Peyer's patch (tissue), 4 donors: ENCODE data around the gene LYPD6B. TPM values are rescaled to one million over a fixed set of nuclear protein-coding genes. Genes with fewer than 3 reads are reported as not detected.

Experiments
- DNase-seq, 3 donors: peaks; one replicate each; pipeline ENCODE4 v3.0.0-alpha.2; 2017 to 2019
- H3K27ac ChIP-seq, 4 donors: fragments of 200-600 bp; sonication (generic); one replicate each; pipeline ENCODE4 v1.5.1; 2016 to 2019
- H3K27me3 ChIP-seq, 2 donors: fragments of 200-600 bp; sonication (generic); one replicate each; pipeline ENCODE4 v1.5.1; 2019
- H3K36me3 ChIP-seq, 3 donors: fragments of 200-600 bp; sonication (generic); one replicate each; pipeline ENCODE4 v1.5.1; 2016 to 2019
- H3K4me1 ChIP-seq, 4 donors: fragments of 200-600 bp; sonication (generic); one replicate each; pipeline ENCODE4 v1.5.1; 2016 to 2019
- H3K4me3 ChIP-seq, 4 donors: fragments of 200-600 bp; sonication (generic); 1 replicate in 3 of 4; 2 replicates in 1 of 4; pipeline ENCODE4 v1.5.1; 2016 to 2019; ENCODE audit warnings: mild to moderate bottlenecking in 1 of 4
- H3K9me3 ChIP-seq, 4 donors: fragments of 200-600 bp; sonication (generic); one replicate each; pipeline ENCODE4 v1.5.1; 2016 to 2019; ENCODE audit warnings: mild to moderate bottlenecking in 1 of 4
- CTCF ChIP-seq, 6 experiments: fragments of 450-650 bp in 4 of 6; fragments of 200-600 bp in 2 of 6; sonication (generic) in 1 of 6; IDR thresholded peaks; one replicate each; pipeline ENCODE4 v1.5.1; 2017 to 2019; ENCODE audit warnings: antibody characterized with exemption in 6 of 6, mild to moderate bottlenecking in 3 of 6, moderate library complexity in 1 of 6
- POLR2A ChIP-seq, 2 donors: fragments of 450-650 bp; IDR thresholded peaks; one replicate each; pipeline ENCODE4 v1.5.1; 2017; ENCODE audit warnings: antibody characterized with exemption in 2 of 2, mild to moderate bottlenecking in 2 of 2, moderate library complexity in 2 of 2
- total RNA-seq, 4 donors: library from RNA; depleted of rRNA; stranded (reverse); fragments of >200 nt; gene quantifications; one replicate each; pipeline ENCODE4 v1.1.0, GENCODE V29; 2016

LYPD6B gene
- total RNA-seq, 4 donors from 2014 or later = 2.0 to 4.4 (median 3.7) TPM; not detected in 1

DNA sequence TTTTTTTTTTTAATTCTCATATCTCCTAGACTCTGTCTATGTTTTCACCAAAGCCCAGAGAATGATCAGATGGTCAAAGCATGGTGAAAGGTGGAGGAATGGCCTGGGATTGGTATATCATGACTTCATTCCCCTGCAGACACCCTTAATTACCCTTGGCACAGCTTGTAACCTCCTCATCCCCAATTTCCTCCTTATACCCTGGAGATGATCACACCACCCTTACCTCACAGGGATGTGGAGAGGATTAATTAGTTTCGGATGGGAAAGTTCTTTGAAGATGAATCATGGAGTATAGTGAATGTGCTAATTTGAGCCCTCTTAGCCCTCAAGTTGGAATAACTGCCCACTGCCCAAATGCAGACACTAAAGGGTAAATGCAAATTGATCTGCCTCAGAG, 153.9 kb downstream of the LYPD6B start:
- Histone ChIP-seq H3K4me3 (no peak overlapping the region), H3K27ac (no peak overlapping the region)
- TF ChIP-seq POLR2A (IDR thresholded peaks at IDR 0.05) = no peak
- TF ChIP-seq CTCF (IDR thresholded peaks at IDR 0.05) = no peak

GRCh38 chr2:149200109-149200520, 161.6 kb downstream of the LYPD6B start:
- Histone ChIP-seq H3K36me3 (no peaks in the 10 kb centered on the region), H3K27ac (no peak overlapping the region), H3K4me3 (no peak overlapping the region), H3K27me3 (no peaks in the 10 kb centered on the region), H3K9me3 (no peaks in the 10 kb centered on the region), H3K4me1 (no peaks in the 10 kb centered on the region)
- TF ChIP-seq CTCF (IDR thresholded peaks at IDR 0.05) = no peak
- no peak for TF ChIP-seq POLR2A (IDR thresholded peaks at IDR 0.05)
- no peak for DNase-seq

More for the DNA sequence above, 153.9 kb downstream of the LYPD6B start:
- Histone ChIP-seq H3K27me3 (no peaks in the 10 kb centered on the region), H3K9me3 (no peaks in the 10 kb centered on the region), H3K36me3 (no peaks in the 10 kb centered on the region), H3K4me1 (no peaks in the 10 kb centered on the region)
- no peak for DNase-seq

DNA sequence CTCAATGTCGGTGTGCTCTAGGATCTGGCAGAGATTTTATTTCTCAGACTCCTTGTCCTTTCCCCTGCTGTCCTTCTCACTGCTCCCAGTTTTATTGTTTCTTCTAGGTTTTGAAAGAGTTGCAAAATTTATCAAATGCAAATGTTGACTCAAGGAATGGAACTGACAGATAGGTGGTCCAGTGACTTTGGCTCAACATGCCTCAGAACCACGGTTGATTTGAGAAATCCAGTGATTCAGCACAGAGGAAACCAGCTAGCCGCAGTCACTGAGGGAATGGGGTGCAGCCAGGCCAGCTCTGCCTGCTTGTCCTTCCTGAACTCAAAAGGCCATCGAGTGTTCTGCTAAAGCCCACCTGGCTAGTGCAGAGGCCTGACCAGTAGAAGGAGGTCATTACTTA, 166.2 kb downstream of the LYPD6B start:
- Histone ChIP-seq H3K4me3 (no peak overlapping the region), H3K4me1 (no peaks in the 10 kb centered on the region), H3K27ac (no peak overlapping the region), H3K27me3 (no peaks in the 10 kb centered on the region), H3K9me3 (no peaks in the 10 kb centered on the region), H3K36me3 (no peaks in the 10 kb centered on the region)
- no peak for DNase-seq
- TF ChIP-seq POLR2A (IDR thresholded peaks at IDR 0.05) = no peak
- TF ChIP-seq CTCF (IDR thresholded peaks at IDR 0.05) = no peak

- Histone ChIP-seq H3K27me3 (no peaks in the 10 kb centered on the region), H3K4me3 (no peak overlapping the region), H3K9me3 (no peaks in the 10 kb centered on the region), H3K4me1 (no peaks in the 10 kb centered on the region), H3K36me3 (no peaks in the 10 kb centered on the region), H3K27ac (no peak overlapping the region)
- TF ChIP-seq CTCF (IDR thresholded peaks at IDR 0.05) = no peak
- no peak for TF ChIP-seq POLR2A (IDR thresholded peaks at IDR 0.05)
- no peak for DNase-seq
Observed at GRCh38 chr2:149205143-149205542, 166.6 kb downstream of the LYPD6B start.

GRCh38 chr2:149213764-149214493, 175.4 kb downstream of the LYPD6B start:
- Histone ChIP-seq H3K4me3 (no peak overlapping the region), H3K27ac (no peak overlapping the region), H3K4me1 (peaks cover 0 to 1% (median 0%) of the 10 kb centered on the region in 4 donors), H3K36me3 (no peaks in the 10 kb centered on the region), H3K9me3 (no peaks in the 10 kb centered on the region), H3K27me3 (no peaks in the 10 kb centered on the region)
- TF ChIP-seq CTCF (IDR thresholded peaks at IDR 0.05) (no peak), POLR2A (IDR thresholded peaks at IDR 0.05) (no peak)
- no peak for DNase-seq
